ENCODE data around the gene SECISBP2. TPM values are rescaled to one million over a fixed set of nuclear protein-coding genes. Genes with fewer than 3 reads are reported as not detected.
"Not testable (repeated sequence)": the region's sequence is repeated elsewhere in the genome, so short reads cannot be mapped to it uniquely, and the experiment has no call there.

The SECISBP2 gene
- total RNA-seq, 1 experiment from 2014 or later: 25.7 TPM

GRCh38 chr9:89309608-89310474 is 8.5 kb upstream of the SECISBP2 start:
- DNase-seq (ENCODE audit: low read depth): peak; percentile 44

- peak; percentile 100 for DNase-seq (ENCODE audit: low read depth)
These were observed 7.6 kb upstream of the SECISBP2 start, which contains the start of gene CKS2 for GRCh38 chr9:89310475-89311345. CKS2 (plus strand) TSS chr9:89311195; CDS start chr9:89311293, 98 bp downstream.

- peak; percentile 29 for DNase-seq (ENCODE audit: low read depth)
These were observed 6.7 kb upstream of the SECISBP2 start for GRCh38 chr9:89311346-89312221.

- peak; percentile 16 for DNase-seq (ENCODE audit: low read depth)
These were observed 6.1 kb upstream of the SECISBP2 start for GRCh38 chr9:89312222-89312571.

GRCh38 chr9:89313842-89314241 is 4.5 kb upstream of the SECISBP2 start:
- DNase-seq (ENCODE audit: low read depth): peak; percentile 22

- no peak for DNase-seq (ENCODE audit: low read depth)
These were observed 3.3 kb upstream of the SECISBP2 start for GRCh38 chr9:89314955-89315354.

- no peak for DNase-seq (ENCODE audit: low read depth)
These were observed 2.8 kb upstream of the SECISBP2 start for GRCh38 chr9:89315482-89315881.

- no peak for DNase-seq (ENCODE audit: low read depth)
These were observed 1.0 kb upstream of the SECISBP2 start for GRCh38 chr9:89317282-89317681.

- DNase-seq (ENCODE audit: low read depth): peak; percentile 9
These were observed 960 bp downstream of the SECISBP2 start for GRCh38 chr9:89319015-89319905.

- DNase-seq (ENCODE audit: low read depth): no peak
These were observed 5.1 kb downstream of the SECISBP2 start for GRCh38 chr9:89323390-89323789.

GRCh38 chr9:89325733-89326132 is 7.4 kb downstream of the SECISBP2 start:
- no peak for DNase-seq (ENCODE audit: low read depth)

GRCh38 chr9:89328064-89328463 is 9.8 kb downstream of the SECISBP2 start:
- DNase-seq (ENCODE audit: low read depth): no peak

- no peak for DNase-seq (ENCODE audit: low read depth)
These were observed 11.6 kb downstream of the SECISBP2 start for GRCh38 chr9:89329917-89330316.

- DNase-seq (ENCODE audit: low read depth): no peak
These were observed 12.2 kb downstream of the SECISBP2 start for GRCh38 chr9:89330513-89330912.

- no peak for DNase-seq (ENCODE audit: low read depth)
These were observed 21.5 kb downstream of the SECISBP2 start for GRCh38 chr9:89339807-89340206.

- no peak for DNase-seq (ENCODE audit: low read depth)
These were observed 22.0 kb downstream of the SECISBP2 start for GRCh38 chr9:89340332-89340731.

GRCh38 chr9:89342213-89342612 is 23.9 kb downstream of the SECISBP2 start:
- DNase-seq (ENCODE audit: low read depth): no peak

- DNase-seq (ENCODE audit: low read depth): no peak
These were observed 24.6 kb downstream of the SECISBP2 start for GRCh38 chr9:89342948-89343347.

- DNase-seq (ENCODE audit: low read depth): not testable (repeated sequence)
These were observed 25.5 kb downstream of the SECISBP2 start for GRCh38 chr9:89343812-89344211.

- no peak for DNase-seq (ENCODE audit: low read depth)
These were observed 27.2 kb downstream of the SECISBP2 start for GRCh38 chr9:89345476-89345875.

- no peak for DNase-seq (ENCODE audit: low read depth)
These were observed 28.4 kb downstream of the SECISBP2 start for GRCh38 chr9:89346696-89347095.

Measured in Daoy (cell line).